ENCODE measurements around the gene RGPD3.
"Not testable (repeated sequence)": the region's sequence is repeated elsewhere in the genome, so short reads cannot be mapped to it uniquely, and the experiment has no call there.

- not testable (repeated sequence) for TF ChIP-seq EP300 (conservative IDR thresholded peaks at IDR 0.05; ENCODE audit: poor library complexity, severe bottlenecking); CTCF (IDR thresholded peaks at IDR 0.05; ENCODE audit: poor library complexity, severe bottlenecking); POLR2AphosphoS5 (IDR thresholded peaks at IDR 0.05); EZH2 (IDR thresholded peaks at IDR 0.05; ENCODE audit: borderline replicate concordance, insufficient read depth, low read length, poor library complexity, severe bottlenecking); SMC3 (conservative IDR thresholded peaks at IDR 0.05; ENCODE audit: poor library complexity); REST (IDR thresholded peaks at IDR 0.05; ENCODE audit: borderline replicate concordance); RAD21 (conservative IDR thresholded peaks at IDR 0.05); TAF1 (IDR thresholded peaks at IDR 0.05; ENCODE audit: low read depth); MXI1 (conservative IDR thresholded peaks at IDR 0.05; ENCODE audit: poor library complexity, severe bottlenecking)
Observed at GRCh38 chr2:106504192-106504591, 36.0 kb upstream of the RGPD3 start.
